DND-41 (cell line): ENCODE results near the gene SNAPC4.

Experiments used
- ATAC-seq: fragments of 200-7000 bp; cut with Tn5 transposase; 3 replicates; pipeline ENCODE4 v1.9.1; 2021; ENCODE audit warnings: low read depth; ENCODE audit not compliant: insufficient read depth
- DNase-seq: peaks from one replicate; pipeline ENCODE4 v3.0.0-alpha.2; 2020
- H2AFZ ChIP-seq: 2 replicates; pipeline ENCODE4 v1.6.0; 2012; ENCODE audit warnings: low read depth, low read length
- H3K27ac ChIP-seq: 2 replicates; pipeline ENCODE4 v1.5.1; 2012; ENCODE audit warnings: low read length, inconsistent platforms
- H3K27me3 ChIP-seq: fragments of 200-600 bp; sonication (generic); 2 replicates; pipeline ENCODE4 v1.6.0; 2012; ENCODE audit warnings: low read length, mild to moderate bottlenecking, inconsistent platforms; ENCODE audit not compliant: insufficient read depth, poor library complexity
- H3K36me3 ChIP-seq: 2 replicates; pipeline ENCODE4 v1.5.1; 2012; ENCODE audit warnings: low read length, inconsistent platforms; ENCODE audit not compliant: insufficient read depth
- H3K4me1 ChIP-seq: 2 replicates; pipeline ENCODE4 v1.5.1; 2012; ENCODE audit warnings: mild to moderate bottlenecking, low read length; ENCODE audit not compliant: insufficient read depth
- H3K4me2 ChIP-seq: 2 replicates; pipeline ENCODE4 v1.6.0; 2012; ENCODE audit warnings: mild to moderate bottlenecking, moderate library complexity, low read length, inconsistent platforms; ENCODE audit not compliant: insufficient read depth
- H3K4me3 ChIP-seq, 2 experiments: fragments of 200-600 bp in 1 of 2; shearing (Covaris generic) in 1 of 2; 2 replicates each; pipeline ENCODE4 v1.5.1; 2012 to 2016; ENCODE audit warnings: inconsistent platforms in 2 of 2, low read length in 2 of 2, mild to moderate bottlenecking in 2 of 2, low read depth in 1 of 2, moderate library complexity in 1 of 2
- H3K79me2 ChIP-seq: 2 replicates; pipeline ENCODE4 v1.6.0; 2012; ENCODE audit warnings: low read length, inconsistent platforms; ENCODE audit not compliant: insufficient read depth
- H3K9ac ChIP-seq: 2 replicates; pipeline ENCODE4 v1.6.0; 2012; ENCODE audit warnings: low read depth, mild to moderate bottlenecking, inconsistent platforms, low read length, moderate library complexity
- H3K9me3 ChIP-seq: 2 replicates; pipeline ENCODE4 v1.5.1; 2012; ENCODE audit warnings: low read length, moderate library complexity, mild to moderate bottlenecking, inconsistent platforms; ENCODE audit not compliant: insufficient read depth, severe bottlenecking
- H4K20me1 ChIP-seq: 2 replicates; pipeline ENCODE4 v1.6.0; 2012; ENCODE audit warnings: low read length; ENCODE audit not compliant: insufficient read depth
- EZH2 ChIP-seq: IDR thresholded peaks from 3 replicates; pipeline ENCODE4 v1.6.1; 2012; ENCODE audit warnings: borderline replicate concordance, low read depth, mild to moderate bottlenecking, moderate library complexity, low read length, inconsistent platforms; ENCODE audit not compliant: severe bottlenecking
- TF ChIP-seq, protein P1 (sequence below): IDR thresholded peaks from 2 replicates; pipeline ENCODE4 v1.5.1; 2012; ENCODE audit warnings: borderline replicate concordance, low read length, moderate library complexity, mild to moderate bottlenecking; ENCODE audit not compliant: poor library complexity, severe bottlenecking; ENCODE audit errors: extremely low read depth

The SNAPC4 gene

GRCh38 chr9:136442265-136442664 lies 42.3 kb upstream of the SNAPC4 start:
- H3K79me2 ChIP-seq: peaks cover 24% of the 10 kb centered on the region
- H3K27ac ChIP-seq: no peak overlapping the region
- TF ChIP-seq EZH2: no peak
- peaks cover 31% of the 10 kb centered on the region for H4K20me1 ChIP-seq
- no peak overlapping the region for H2AFZ ChIP-seq
- H3K9me3 ChIP-seq: no peaks in the 10 kb centered on the region
- peaks cover 64% of the 10 kb centered on the region for H3K36me3 ChIP-seq
- H3K4me3 ChIP-seq: no peak overlapping the region
- no peak overlapping the region for H3K4me2 ChIP-seq
- no peak for DNase-seq
- H3K27me3 ChIP-seq: no peaks in the 10 kb centered on the region
- H3K9ac ChIP-seq: no peak overlapping the region
- no peak for ATAC-seq
- H3K4me1 ChIP-seq: peaks cover 24% of the 10 kb centered on the region

DNA sequence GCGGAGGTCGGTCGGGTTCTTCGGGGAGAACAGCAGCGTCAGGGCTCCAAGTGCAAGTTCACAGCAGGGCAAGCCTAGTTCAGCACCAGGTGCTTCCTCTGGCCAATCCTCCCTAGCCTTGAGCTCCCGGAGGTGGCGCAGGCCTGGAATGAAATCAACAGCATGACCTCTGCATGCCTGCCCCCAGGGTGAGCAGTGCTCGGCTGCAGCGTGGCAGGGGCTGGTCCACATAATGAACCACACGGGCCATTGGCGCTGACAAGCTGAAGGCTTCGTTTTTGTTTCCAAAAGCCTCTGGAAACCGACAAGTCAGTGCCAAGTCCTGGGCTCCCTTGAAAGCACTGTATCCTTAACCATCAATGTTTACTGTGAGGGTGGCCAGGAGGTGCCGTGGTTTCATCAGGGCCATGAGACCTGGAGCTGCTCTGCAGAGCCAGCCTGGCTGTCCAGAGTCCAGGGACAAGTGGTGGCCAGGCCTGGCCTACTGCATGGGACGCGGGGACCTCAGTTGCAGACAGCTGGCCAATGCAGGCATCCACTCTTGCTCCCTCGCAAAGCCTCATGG lies 41.8 kb upstream of the SNAPC4 start:
- no peak for DNase-seq
- no peaks in the 10 kb centered on the region for H3K9me3 ChIP-seq
- peaks cover 29% of the 10 kb centered on the region for H3K4me1 ChIP-seq
- no peak overlapping the region for H3K9ac ChIP-seq
- no peak for TF ChIP-seq EZH2
- TF ChIP-seq, protein P1, sequence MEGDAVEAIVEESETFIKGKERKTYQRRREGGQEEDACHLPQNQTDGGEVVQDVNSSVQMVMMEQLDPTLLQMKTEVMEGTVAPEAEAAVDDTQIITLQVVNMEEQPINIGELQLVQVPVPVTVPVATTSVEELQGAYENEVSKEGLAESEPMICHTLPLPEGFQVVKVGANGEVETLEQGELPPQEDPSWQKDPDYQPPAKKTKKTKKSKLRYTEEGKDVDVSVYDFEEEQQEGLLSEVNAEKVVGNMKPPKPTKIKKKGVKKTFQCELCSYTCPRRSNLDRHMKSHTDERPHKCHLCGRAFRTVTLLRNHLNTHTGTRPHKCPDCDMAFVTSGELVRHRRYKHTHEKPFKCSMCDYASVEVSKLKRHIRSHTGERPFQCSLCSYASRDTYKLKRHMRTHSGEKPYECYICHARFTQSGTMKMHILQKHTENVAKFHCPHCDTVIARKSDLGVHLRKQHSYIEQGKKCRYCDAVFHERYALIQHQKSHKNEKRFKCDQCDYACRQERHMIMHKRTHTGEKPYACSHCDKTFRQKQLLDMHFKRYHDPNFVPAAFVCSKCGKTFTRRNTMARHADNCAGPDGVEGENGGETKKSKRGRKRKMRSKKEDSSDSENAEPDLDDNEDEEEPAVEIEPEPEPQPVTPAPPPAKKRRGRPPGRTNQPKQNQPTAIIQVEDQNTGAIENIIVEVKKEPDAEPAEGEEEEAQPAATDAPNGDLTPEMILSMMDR: no peak
- H4K20me1 ChIP-seq: peaks cover 35% of the 10 kb centered on the region
- H3K4me2 ChIP-seq: no peak overlapping the region
- no peak overlapping the region for H3K4me3 ChIP-seq
- H3K27me3 ChIP-seq: no peaks in the 10 kb centered on the region
- H3K36me3 ChIP-seq: peaks cover 63% of the 10 kb centered on the region
- no peak overlapping the region for H2AFZ ChIP-seq
- H3K79me2 ChIP-seq: peaks cover 29% of the 10 kb centered on the region
- no peak for ATAC-seq
- H3K27ac ChIP-seq: no peak overlapping the region

- no peak overlapping the region for H3K4me2 ChIP-seq
- H4K20me1 ChIP-seq: peaks cover 40% of the 10 kb centered on the region
- peaks cover 34% of the 10 kb centered on the region for H3K79me2 ChIP-seq
- peaks cover 62% of the 10 kb centered on the region for H3K36me3 ChIP-seq
- H3K9me3 ChIP-seq: no peaks in the 10 kb centered on the region
- H3K27ac ChIP-seq: no peak overlapping the region
- TF ChIP-seq, protein P1: no peak
- no peak for TF ChIP-seq EZH2
- ATAC-seq: no peak
- H3K4me3 ChIP-seq: no peak overlapping the region
- H3K4me1 ChIP-seq: peaks cover 33% of the 10 kb centered on the region
- no peak for DNase-seq
- H3K27me3 ChIP-seq: no peaks in the 10 kb centered on the region
- H3K9ac ChIP-seq: no peak overlapping the region
- H2AFZ ChIP-seq: no peak overlapping the region
Observed at GRCh38 chr9:136441191-136441680, 41.3 kb upstream of the SNAPC4 start.

- no peaks in the 10 kb centered on the region for H3K27me3 ChIP-seq
- peaks cover 53% of the 10 kb centered on the region for H4K20me1 ChIP-seq
- peak within 1 kb of the TSS; percentile 86 for H2AFZ ChIP-seq
- H3K4me2 ChIP-seq: peak within 1 kb of the TSS; percentile 86
- H3K36me3 ChIP-seq: peaks cover 55% of the 10 kb centered on the region
- TF ChIP-seq, protein P1: peak; percentile 67
- TF ChIP-seq EZH2: no peak
- ATAC-seq (peak; percentile 84), DNase-seq (peak; percentile 75)
- peak within 1 kb of the TSS; percentile 90 for H3K9ac ChIP-seq
- H3K27ac ChIP-seq: peak within 1 kb of the TSS; percentile 72
- peaks cover 36% of the 10 kb centered on the region for H3K4me1 ChIP-seq
- peak within 1 kb of the TSS; percentile 79 to 85 for H3K4me3 ChIP-seq
- H3K79me2 ChIP-seq: peaks cover 48% of the 10 kb centered on the region
- no peaks in the 10 kb centered on the region for H3K9me3 ChIP-seq
Observed at GRCh38 chr9:136439481-136440408, 39.8 kb upstream of the SNAPC4 start, which contains the start of gene INPP5E. INPP5E (minus strand) TSS chr9:136439845; CDS start chr9:136439419, 426 bp downstream.
